WTC11 (cell line): ENCODE data around the gene ACTL6A. TPM values are rescaled to one million over a fixed set of nuclear protein-coding genes. Genes with fewer than 3 reads are reported as not detected.
A peak's percentile ranks its signal among the peaks of the same experiment; 100 is the strongest.

ENCODE experiments used
- ATAC-seq: fragments of 200-7000 bp; cut with Tn5 transposase; 2 replicates; pipeline ENCODE4 v1.10.0; 2021; ENCODE audit warnings: mild to moderate bottlenecking, moderate library complexity
- CTCF ChIA-PET: fragments of 300-600 bp; sonication (Branson Sonifier 250); formaldehyde crosslinking; loops from one replicate; lab custom pipeline; 2021; ENCODE audit warnings: antibody characterized with exemption; lab: Charles Lee
- POLR2A ChIA-PET: fragments of 350-600 bp; sonication (Branson Sonifier 250); formaldehyde crosslinking; loops from one replicate; lab custom pipeline; 2021; ENCODE audit warnings: antibody characterized with exemption; lab: Charles Lee
- DNase-seq: peaks from one replicate; pipeline ENCODE4 v3.0.0; 2021; ENCODE audit warnings: low spot score
- H3K27ac Mint-ChIP-seq: 2 replicates; pipeline ENCODE4 v1.8.0; 2021; ENCODE audit warnings: mixed read lengths
- H3K27me3 Mint-ChIP-seq: 2 replicates; pipeline ENCODE4 v1.8.0; 2021; ENCODE audit warnings: low read depth, mild to moderate bottlenecking, moderate library complexity, mixed read lengths
- H3K36me3 Mint-ChIP-seq: 2 replicates; pipeline ENCODE4 v1.8.0; 2021; ENCODE audit warnings: mixed read lengths
- H3K4me1 Mint-ChIP-seq: 2 replicates; pipeline ENCODE4 v1.8.0; 2022; ENCODE audit warnings: mixed read lengths
- H3K4me3 Mint-ChIP-seq: 2 replicates; pipeline ENCODE4 v1.8.0; 2021; ENCODE audit warnings: mild to moderate bottlenecking, moderate library complexity, mixed read lengths
- H3K9me3 Mint-ChIP-seq: 2 replicates; pipeline ENCODE4 v1.8.0; 2021; ENCODE audit warnings: mixed read lengths
- ESRRA ChIP-seq: sonication (generic); formaldehyde crosslinking; IDR thresholded peaks from 2 replicates; pipeline ENCODE4 v1.8.1; 2022; ENCODE audit warnings: mild to moderate bottlenecking, missing genetic modification reagents, borderline replicate concordance
- GTF2I ChIP-seq: fragments of 250-450 bp; sonication (Bioruptor Pico); conservative IDR thresholded peaks from 2 replicates; pipeline ENCODE4 v1.4.0; 2021; ENCODE audit warnings: mild to moderate bottlenecking
- IRF2 ChIP-seq: sonication (generic); formaldehyde crosslinking; IDR thresholded peaks from 2 replicates; pipeline ENCODE4 v1.8.0; 2022; ENCODE audit warnings: low read depth, missing genetic modification reagents, borderline replicate concordance
- MYBL2 ChIP-seq: sonication (generic); formaldehyde crosslinking; IDR thresholded peaks from 2 replicates; pipeline ENCODE4 v1.8.1; 2023; ENCODE audit warnings: mild to moderate bottlenecking, moderate library complexity, missing genetic modification reagents
- NR1H2 ChIP-seq: sonication (generic); formaldehyde crosslinking; IDR thresholded peaks from 2 replicates; pipeline ENCODE4 v1.9.0; 2021; ENCODE audit warnings: mild to moderate bottlenecking, moderate library complexity, missing genetic modification reagents
- OVOL2 ChIP-seq: fragments of 250-450 bp; sonication (Bioruptor Pico); IDR thresholded peaks from 2 replicates; pipeline ENCODE4 v1.9.0; 2021; ENCODE audit warnings: mild to moderate bottlenecking, borderline replicate concordance
- RORB ChIP-seq: fragments of 250-450 bp; sonication (Bioruptor Pico); IDR thresholded peaks from 2 replicates; pipeline ENCODE4 v1.9.0; 2021; ENCODE audit warnings: mild to moderate bottlenecking
- SMAD4 ChIP-seq: sonication (generic); formaldehyde crosslinking; IDR thresholded peaks from 2 replicates; pipeline ENCODE4 v1.8.0; 2022; ENCODE audit warnings: mild to moderate bottlenecking, missing genetic modification reagents
- STAT6 ChIP-seq: sonication (generic); formaldehyde crosslinking; conservative IDR thresholded peaks from 2 replicates; pipeline ENCODE4 v1.8.1; 2023; ENCODE audit warnings: mild to moderate bottlenecking, low read depth, missing genetic modification reagents, moderate library complexity
- USF2 ChIP-seq: sonication (generic); formaldehyde crosslinking; IDR thresholded peaks from 2 replicates; pipeline ENCODE4 v1.8.1; 2023; ENCODE audit warnings: mild to moderate bottlenecking, missing genetic modification reagents, moderate library complexity
- ZNF121 ChIP-seq: sonication (generic); formaldehyde crosslinking; IDR thresholded peaks from 2 replicates; pipeline ENCODE4 v1.8.0; 2023; ENCODE audit warnings: missing genetic modification reagents
- ZNF219 ChIP-seq: sonication (generic); formaldehyde crosslinking; IDR thresholded peaks from 2 replicates; pipeline ENCODE4 v1.8.0; 2023; ENCODE audit warnings: missing genetic modification reagents, mild to moderate bottlenecking, borderline replicate concordance
- total RNA-seq: library from RNA; stranded (reverse); gene quantifications from 3 replicates; pipeline ENCODE4 v1.2.3, GENCODE V29; 2021
- TF ChIP-seq, protein P1 (sequence below): sonication (generic); formaldehyde crosslinking; IDR thresholded peaks from 2 replicates; pipeline ENCODE4 v1.8.1; 2022; ENCODE audit warnings: low read depth, mild to moderate bottlenecking, moderate library complexity, missing genetic modification reagents, borderline replicate concordance
- TF ChIP-seq, protein P2 (sequence below): sonication (generic); formaldehyde crosslinking; IDR thresholded peaks from 2 replicates; pipeline ENCODE4 v1.8.0; 2023; ENCODE audit warnings: missing genetic modification reagents
- TF ChIP-seq, protein P3 (sequence below): sonication (generic); formaldehyde crosslinking; IDR thresholded peaks from 2 replicates; pipeline ENCODE4 v1.8.0; 2022; ENCODE audit warnings: missing genetic modification reagents
- TF ChIP-seq, protein P4 (sequence below): fragments of 250-450 bp; sonication (Bioruptor Pico); IDR thresholded peaks from 2 replicates; pipeline ENCODE4 v1.9.0; 2021; ENCODE audit warnings: mild to moderate bottlenecking

The ACTL6A gene
- total RNA-seq, 1 experiment from 2014 or later: 82.9 TPM

- Mint-ChIP-seq H3K27me3 (no peaks in the 10 kb centered on the region), H3K4me3 (no peak overlapping the region), H3K9me3 (no peaks in the 10 kb centered on the region)
- CTCF ChIA-PET: interaction anchor here (1.7 kb wide), 1 partner anchor 34 kb away, joined by 6 read pairs; no protein-coding TSS in a partner anchor
- POLR2A ChIA-PET: no interaction called here
- no peak for DNase-seq
- TF ChIP-seq NR1H2 (CRISPR knock-in tag): no peak
- no peak for TF ChIP-seq OVOL2 (CRISPR knock-in tag)
- TF ChIP-seq IRF2 (CRISPR knock-in tag): no peak
- no peak for TF ChIP-seq ZNF219 (CRISPR knock-in tag)
- TF ChIP-seq, protein P1, sequence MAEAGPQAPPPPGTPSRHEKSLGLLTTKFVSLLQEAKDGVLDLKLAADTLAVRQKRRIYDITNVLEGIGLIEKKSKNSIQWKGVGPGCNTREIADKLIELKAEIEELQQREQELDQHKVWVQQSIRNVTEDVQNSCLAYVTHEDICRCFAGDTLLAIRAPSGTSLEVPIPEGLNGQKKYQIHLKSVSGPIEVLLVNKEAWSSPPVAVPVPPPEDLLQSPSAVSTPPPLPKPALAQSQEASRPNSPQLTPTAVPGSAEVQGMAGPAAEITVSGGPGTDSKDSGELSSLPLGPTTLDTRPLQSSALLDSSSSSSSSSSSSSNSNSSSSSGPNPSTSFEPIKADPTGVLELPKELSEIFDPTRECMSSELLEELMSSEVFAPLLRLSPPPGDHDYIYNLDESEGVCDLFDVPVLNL (CRISPR knock-in tag): no peak
- TF ChIP-seq RORB: no peak
- TF ChIP-seq, protein P2, sequence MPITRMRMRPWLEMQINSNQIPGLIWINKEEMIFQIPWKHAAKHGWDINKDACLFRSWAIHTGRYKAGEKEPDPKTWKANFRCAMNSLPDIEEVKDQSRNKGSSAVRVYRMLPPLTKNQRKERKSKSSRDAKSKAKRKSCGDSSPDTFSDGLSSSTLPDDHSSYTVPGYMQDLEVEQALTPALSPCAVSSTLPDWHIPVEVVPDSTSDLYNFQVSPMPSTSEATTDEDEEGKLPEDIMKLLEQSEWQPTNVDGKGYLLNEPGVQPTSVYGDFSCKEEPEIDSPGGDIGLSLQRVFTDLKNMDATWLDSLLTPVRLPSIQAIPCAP (CRISPR knock-in tag): no peak
- no peak for TF ChIP-seq USF2
- no peak for TF ChIP-seq GTF2I (CRISPR knock-in tag)
- TF ChIP-seq ESRRA: no peak
- TF ChIP-seq SMAD4 (CRISPR knock-in tag): no peak
- TF ChIP-seq MYBL2 (CRISPR knock-in tag): no peak
- TF ChIP-seq, all 79 proteins: peak for 0
- ATAC-seq: no peak
- no peaks in the 10 kb centered on the region for H3K4me1 Mint-ChIP-seq
- peaks cover 28% of the 10 kb centered on the region for H3K36me3 Mint-ChIP-seq
- H3K27ac Mint-ChIP-seq: no peak overlapping the region
Measured at GRCh38 chr3:179615458-179616173, 52.9 kb downstream of the ACTL6A start.

DNA sequence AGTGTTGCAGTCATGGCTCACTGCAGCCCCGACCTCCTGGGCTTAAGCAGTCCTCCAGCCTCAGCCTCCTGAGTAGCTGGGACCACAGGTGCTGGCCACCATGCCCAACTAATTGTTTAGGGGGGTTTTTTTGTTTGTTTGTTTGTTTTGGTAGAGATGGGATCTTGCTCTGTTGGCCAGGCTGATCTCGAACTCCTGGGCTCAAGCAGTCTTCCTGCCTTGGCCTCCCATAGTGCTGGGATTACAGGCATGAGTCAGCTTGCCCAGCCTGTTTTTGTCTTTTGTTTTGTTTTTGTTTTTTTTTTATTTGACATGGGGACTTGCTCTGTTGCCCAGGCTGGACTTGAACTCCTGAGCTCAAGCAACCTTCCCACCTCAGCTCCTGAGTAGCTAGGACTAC, 59.3 kb downstream of the ACTL6A start:
- Mint-ChIP-seq H3K9me3 (no peaks in the 10 kb centered on the region), H3K36me3 (peaks cover 62% of the 10 kb centered on the region), H3K27ac (no peak overlapping the region), H3K27me3 (no peaks in the 10 kb centered on the region), H3K4me1 (no peaks in the 10 kb centered on the region; the same call in 1 of the 2 replicates), H3K4me3 (no peak overlapping the region)
- CTCF ChIA-PET: interaction anchor here (1.0 kb wide), 1 partner anchor 27 kb away, joined by 3 read pairs; no protein-coding TSS in a partner anchor
- TF ChIP-seq ZNF121 (CRISPR knock-in tag) (peak; percentile 69; the same call in 1 of the 2 replicates), IRF2 (CRISPR knock-in tag) (no peak)
- DNase-seq (no peak), ATAC-seq (no peak)
- POLR2A ChIA-PET: no interaction called here

GRCh38 chr3:179624451-179624850, 61.7 kb downstream of the ACTL6A start:
- Mint-ChIP-seq H3K27me3 (no peaks in the 10 kb centered on the region), H3K36me3 (peaks cover 48% of the 10 kb centered on the region), H3K9me3 (no peaks in the 10 kb centered on the region), H3K27ac (no peak overlapping the region), H3K4me1 (no peaks in the 10 kb centered on the region; the same call in 1 of the 2 replicates), H3K4me3 (no peak overlapping the region)
- CTCF ChIA-PET: no interaction called here
- ATAC-seq (no peak), DNase-seq (no peak)
- POLR2A ChIA-PET: interaction anchor here (0.7 kb wide), 1 partner anchor 29 kb away, joined by 4 read pairs; no protein-coding TSS in a partner anchor
- TF ChIP-seq USF2 (no peak), IRF2 (CRISPR knock-in tag) (no peak), STAT6 (CRISPR knock-in tag) (no peak)
- TF ChIP-seq, protein P3, sequence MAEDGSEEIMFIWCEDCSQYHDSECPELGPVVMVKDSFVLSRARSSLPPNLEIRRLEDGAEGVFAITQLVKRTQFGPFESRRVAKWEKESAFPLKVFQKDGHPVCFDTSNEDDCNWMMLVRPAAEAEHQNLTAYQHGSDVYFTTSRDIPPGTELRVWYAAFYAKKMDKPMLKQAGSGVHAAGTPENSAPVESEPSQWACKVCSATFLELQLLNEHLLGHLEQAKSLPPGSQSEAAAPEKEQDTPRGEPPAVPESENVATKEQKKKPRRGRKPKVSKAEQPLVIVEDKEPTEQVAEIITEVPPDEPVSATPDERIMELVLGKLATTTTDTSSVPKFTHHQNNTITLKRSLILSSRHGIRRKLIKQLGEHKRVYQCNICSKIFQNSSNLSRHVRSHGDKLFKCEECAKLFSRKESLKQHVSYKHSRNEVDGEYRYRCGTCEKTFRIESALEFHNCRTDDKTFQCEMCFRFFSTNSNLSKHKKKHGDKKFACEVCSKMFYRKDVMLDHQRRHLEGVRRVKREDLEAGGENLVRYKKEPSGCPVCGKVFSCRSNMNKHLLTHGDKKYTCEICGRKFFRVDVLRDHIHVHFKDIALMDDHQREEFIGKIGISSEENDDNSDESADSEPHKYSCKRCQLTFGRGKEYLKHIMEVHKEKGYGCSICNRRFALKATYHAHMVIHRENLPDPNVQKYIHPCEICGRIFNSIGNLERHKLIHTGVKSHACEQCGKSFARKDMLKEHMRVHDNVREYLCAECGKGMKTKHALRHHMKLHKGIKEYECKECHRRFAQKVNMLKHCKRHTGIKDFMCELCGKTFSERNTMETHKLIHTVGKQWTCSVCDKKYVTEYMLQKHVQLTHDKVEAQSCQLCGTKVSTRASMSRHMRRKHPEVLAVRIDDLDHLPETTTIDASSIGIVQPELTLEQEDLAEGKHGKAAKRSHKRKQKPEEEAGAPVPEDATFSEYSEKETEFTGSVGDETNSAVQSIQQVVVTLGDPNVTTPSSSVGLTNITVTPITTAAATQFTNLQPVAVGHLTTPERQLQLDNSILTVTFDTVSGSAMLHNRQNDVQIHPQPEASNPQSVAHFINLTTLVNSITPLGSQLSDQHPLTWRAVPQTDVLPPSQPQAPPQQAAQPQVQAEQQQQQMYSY (CRISPR knock-in tag): no peak
- TF ChIP-seq, protein P4, sequence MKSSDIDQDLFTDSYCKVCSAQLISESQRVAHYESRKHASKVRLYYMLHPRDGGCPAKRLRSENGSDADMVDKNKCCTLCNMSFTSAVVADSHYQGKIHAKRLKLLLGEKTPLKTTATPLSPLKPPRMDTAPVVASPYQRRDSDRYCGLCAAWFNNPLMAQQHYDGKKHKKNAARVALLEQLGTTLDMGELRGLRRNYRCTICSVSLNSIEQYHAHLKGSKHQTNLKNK: no peak
